ENCODE data around the gene MEDAG.

The MEDAG gene

DNA sequence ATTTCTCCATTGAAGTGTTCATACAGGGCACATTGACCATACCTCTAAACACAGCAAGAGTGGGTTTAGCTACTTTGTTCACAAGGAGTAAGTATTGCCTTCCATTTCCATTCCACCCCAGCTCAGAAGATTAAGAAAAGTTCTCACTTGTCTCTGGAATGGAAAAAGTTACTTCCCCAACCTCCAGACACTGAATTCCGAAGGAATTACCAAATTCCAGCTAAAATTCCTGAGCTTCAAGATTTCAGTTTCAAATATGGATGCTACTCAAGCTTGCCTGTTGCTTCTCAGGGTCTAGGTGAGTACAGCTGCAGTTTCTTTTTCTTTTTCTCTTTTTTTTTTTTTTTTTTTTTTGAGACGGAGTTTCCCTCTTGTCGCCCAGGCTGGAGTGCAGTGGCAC lies 60.0 kb downstream of the MEDAG start:
- DNase-seq: no peak

DNA sequence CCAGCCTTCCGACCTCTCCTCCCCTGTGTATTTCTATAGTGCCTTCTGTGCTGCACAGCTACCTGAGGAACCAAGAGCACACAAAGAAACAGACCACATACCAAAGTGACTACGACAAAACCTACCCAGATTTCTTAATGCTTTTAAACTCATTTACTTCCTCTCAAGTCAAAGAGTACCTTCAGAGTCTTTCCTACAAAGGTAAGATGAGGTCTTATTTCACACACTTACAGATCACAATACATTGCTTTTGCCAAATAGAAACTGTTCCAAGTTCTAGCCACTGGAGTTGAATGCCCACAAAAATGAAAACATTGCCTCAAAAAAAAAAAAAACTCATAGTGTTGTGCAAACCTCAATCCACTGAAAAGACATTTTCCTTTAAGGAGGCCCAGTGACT lies 62.8 kb downstream of the MEDAG start:
- no peak for DNase-seq

GRCh38 chr13:30971575-30971974 lies 65.5 kb downstream of the MEDAG start:
- DNase-seq: no peak

DNA sequence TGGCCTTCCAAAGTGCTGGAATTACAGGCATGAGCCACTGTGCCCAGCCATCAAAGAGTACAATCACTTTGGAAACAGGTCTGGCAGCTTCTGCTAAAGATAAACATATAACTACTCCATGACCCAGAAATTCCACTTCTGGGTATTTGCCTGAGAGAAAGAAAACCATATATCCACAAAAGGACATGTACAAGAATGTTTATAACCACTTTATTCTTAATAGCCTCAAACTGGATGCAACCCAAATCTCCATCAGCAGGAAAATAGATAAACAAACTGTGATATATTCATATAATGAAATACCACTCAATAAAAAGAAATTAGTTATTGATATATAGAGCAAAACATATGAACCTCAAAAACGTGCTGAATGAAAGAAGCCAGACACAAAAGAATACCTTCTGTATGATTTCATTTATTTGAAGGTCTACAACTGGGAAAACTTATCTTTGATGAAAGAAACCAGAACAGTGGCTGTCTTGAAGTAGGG lies 66.9 kb downstream of the MEDAG start:
- no peak for DNase-seq

DNA sequence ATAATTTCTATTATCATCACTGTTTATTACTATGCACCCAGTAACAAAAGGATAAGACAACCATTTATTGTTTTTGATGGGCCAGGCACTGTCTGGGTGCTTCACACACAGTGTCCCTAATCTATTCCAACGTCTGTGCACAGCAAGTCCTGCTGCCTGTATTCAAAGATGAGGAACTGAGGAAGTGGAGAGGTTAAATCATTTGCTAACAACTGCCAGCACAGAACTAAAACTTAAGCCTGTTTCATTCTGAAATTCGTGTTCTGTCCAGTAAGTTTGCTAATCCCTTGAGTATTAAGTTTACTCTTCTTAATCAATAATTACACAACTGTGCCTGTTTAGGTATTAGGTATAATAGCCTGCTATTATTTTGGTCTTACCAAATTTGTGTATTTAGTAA lies 68.3 kb downstream of the MEDAG start:
- no peak for DNase-seq
